PFSK-1 (cell line): ENCODE measurements around the gene BRIP1.

Source experiments
- FOXP2 ChIP-seq: optimal IDR thresholded peaks from 2 replicates; pipeline ENCODE3; 2011; ENCODE audit warnings: borderline replicate concordance, control low read depth, inconsistent platforms; ENCODE audit not compliant: insufficient read depth; ENCODE audit errors: extremely low read length, extremely low read depth
- POLR2AphosphoS5 ChIP-seq: IDR thresholded peaks from 2 replicates; pipeline ENCODE4 v1.6.1; 2012; ENCODE audit warnings: low read depth, mild to moderate bottlenecking, control low read depth, low read length, moderate library complexity
- REST ChIP-seq, 2 experiments: IDR thresholded peaks; 2 replicates each; pipeline versions ENCODE4 v1.6.1 to v1.8.0; 2011 to 2012; ENCODE audit warnings: low read depth in 2 of 2, low read length in 2 of 2, control low read depth in 1 of 2, inconsistent platforms in 1 of 2, mild to moderate bottlenecking in 1 of 2, moderate library complexity in 1 of 2; ENCODE audit not compliant: insufficient read depth in 1 of 2
- SIN3A ChIP-seq: IDR thresholded peaks from 2 replicates; pipeline ENCODE4 v1.6.1; 2012; ENCODE audit warnings: mild to moderate bottlenecking, low read length, moderate library complexity, borderline replicate concordance; ENCODE audit not compliant: insufficient read depth
- TAF1 ChIP-seq: IDR thresholded peaks from 2 replicates; pipeline ENCODE4 v1.6.1; 2012; ENCODE audit warnings: low read length, control low read depth, borderline replicate concordance; ENCODE audit not compliant: insufficient read depth

The BRIP1 gene

DNA sequence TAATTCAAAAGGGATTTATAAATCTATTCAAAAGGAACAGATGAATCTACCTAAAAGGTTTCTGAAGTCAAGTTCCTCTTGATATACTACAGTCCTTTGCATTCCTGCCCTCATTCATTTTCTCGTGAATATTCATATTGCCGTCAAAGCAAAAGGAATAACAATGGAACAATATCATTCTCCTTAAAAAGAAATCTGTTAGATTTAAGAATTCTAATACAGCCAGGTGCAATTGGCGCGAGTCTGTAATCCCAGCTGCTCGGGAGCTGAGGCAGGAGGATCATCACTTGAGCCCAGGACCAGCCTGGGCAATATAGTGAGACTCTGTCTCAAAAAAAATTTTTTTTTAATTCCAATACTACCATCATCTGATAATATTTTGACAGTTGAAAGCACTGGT is 130.3 kb downstream of the BRIP1 start:
- TF ChIP-seq REST (IDR thresholded peaks at IDR 0.05; ENCODE audit: insufficient read depth in 1 of 2, low read depth in 2 of 2, low read length in 2 of 2) (no peak), FOXP2 (no peak), TAF1 (no peak), SIN3A (no peak), POLR2AphosphoS5 (no peak)

- no peak for TF ChIP-seq FOXP2
- TF ChIP-seq TAF1: no peak
- no peak for TF ChIP-seq REST (IDR thresholded peaks at IDR 0.05; ENCODE audit: insufficient read depth in 1 of 2, low read depth in 2 of 2, low read length in 2 of 2)
These were observed 131.2 kb downstream of the BRIP1 start for GRCh38 chr17:61732169-61732568.

DNA sequence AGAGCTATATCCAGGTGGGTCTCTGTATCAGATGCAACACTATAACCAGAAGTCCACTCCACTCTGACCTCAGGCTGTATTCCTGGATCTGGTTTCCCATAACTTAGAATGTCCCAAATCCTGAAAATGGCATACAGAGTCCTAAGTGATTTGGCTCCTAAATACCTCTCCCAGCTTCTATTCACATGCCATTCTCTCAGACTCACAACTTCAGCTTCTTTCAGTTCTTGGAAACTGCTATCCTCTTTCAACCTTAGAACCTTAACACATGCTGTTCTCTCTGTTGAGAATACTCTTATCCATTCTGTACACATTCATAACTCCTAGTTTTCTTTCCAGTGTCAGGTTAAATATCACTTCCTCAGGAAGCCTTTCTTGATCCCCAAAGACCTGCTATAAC is 132.0 kb downstream of the BRIP1 start:
- TF ChIP-seq FOXP2: no peak
- TF ChIP-seq TAF1: no peak
- no peak for TF ChIP-seq REST (IDR thresholded peaks at IDR 0.05; ENCODE audit: insufficient read depth in 1 of 2, low read depth in 2 of 2, low read length in 2 of 2)
- no peak for TF ChIP-seq SIN3A
- TF ChIP-seq POLR2AphosphoS5: no peak

GRCh38 chr17:61729690-61730268 is 133.5 kb downstream of the BRIP1 start:
- TF ChIP-seq REST (IDR thresholded peaks at IDR 0.05; ENCODE audit: insufficient read depth in 1 of 2, low read depth in 2 of 2, low read length in 2 of 2) (no peak), TAF1 (no peak), POLR2AphosphoS5 (no peak), SIN3A (no peak)

- TF ChIP-seq FOXP2 (no peak), TAF1 (no peak), POLR2AphosphoS5 (no peak), SIN3A (no peak), REST (IDR thresholded peaks at IDR 0.05; ENCODE audit: insufficient read depth in 1 of 2, low read depth in 2 of 2, low read length in 2 of 2) (no peak)
These were observed 135.0 kb downstream of the BRIP1 start for GRCh38 chr17:61728297-61728836.
